Measurements from ENCODE around the gene MTFMT.

The MTFMT gene

DNA sequence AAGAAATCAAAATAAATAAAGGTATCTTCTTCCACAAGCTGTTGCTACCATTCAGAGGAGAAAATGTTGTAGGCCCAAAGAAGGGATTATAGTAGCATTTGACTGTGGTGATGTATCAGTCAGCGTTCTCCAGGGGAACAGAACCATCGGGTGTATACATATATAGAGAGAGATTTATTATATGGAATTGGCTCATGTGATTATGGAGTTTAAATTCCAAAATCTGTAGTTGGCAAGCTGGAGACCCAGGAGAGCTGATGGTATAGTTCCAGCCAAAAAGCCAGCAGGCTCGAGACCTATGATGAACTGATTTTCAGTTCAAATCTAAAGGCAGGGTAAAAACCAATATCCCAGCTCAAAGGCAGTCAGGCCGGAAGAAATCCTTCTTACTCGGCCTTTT, 32.4 kb downstream of the MTFMT start:
- TF ChIP-seq, protein P1, sequence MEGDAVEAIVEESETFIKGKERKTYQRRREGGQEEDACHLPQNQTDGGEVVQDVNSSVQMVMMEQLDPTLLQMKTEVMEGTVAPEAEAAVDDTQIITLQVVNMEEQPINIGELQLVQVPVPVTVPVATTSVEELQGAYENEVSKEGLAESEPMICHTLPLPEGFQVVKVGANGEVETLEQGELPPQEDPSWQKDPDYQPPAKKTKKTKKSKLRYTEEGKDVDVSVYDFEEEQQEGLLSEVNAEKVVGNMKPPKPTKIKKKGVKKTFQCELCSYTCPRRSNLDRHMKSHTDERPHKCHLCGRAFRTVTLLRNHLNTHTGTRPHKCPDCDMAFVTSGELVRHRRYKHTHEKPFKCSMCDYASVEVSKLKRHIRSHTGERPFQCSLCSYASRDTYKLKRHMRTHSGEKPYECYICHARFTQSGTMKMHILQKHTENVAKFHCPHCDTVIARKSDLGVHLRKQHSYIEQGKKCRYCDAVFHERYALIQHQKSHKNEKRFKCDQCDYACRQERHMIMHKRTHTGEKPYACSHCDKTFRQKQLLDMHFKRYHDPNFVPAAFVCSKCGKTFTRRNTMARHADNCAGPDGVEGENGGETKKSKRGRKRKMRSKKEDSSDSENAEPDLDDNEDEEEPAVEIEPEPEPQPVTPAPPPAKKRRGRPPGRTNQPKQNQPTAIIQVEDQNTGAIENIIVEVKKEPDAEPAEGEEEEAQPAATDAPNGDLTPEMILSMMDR (IDR thresholded peaks at IDR 0.05): no peak

DNA sequence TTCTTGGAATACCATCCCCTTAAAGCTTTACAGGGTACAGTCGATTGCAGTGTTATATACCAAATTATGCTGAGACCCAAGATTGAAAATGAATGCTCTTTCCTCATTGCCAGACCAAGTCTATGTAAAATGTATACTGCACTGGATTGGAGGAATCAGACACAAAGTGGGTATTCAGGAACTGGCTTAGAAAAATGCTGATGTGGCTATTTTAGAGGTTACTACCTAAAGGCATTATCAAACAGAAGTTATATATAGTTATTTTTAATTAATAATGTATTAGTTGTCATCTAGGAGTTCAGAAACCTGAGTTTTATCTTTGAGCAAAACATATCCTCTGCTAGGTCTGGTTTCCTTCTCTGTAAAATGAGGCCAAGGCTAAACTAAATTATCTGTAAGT, 36.1 kb downstream of the MTFMT start:
- TF ChIP-seq, protein P1 (IDR thresholded peaks at IDR 0.05): no peak

DNA sequence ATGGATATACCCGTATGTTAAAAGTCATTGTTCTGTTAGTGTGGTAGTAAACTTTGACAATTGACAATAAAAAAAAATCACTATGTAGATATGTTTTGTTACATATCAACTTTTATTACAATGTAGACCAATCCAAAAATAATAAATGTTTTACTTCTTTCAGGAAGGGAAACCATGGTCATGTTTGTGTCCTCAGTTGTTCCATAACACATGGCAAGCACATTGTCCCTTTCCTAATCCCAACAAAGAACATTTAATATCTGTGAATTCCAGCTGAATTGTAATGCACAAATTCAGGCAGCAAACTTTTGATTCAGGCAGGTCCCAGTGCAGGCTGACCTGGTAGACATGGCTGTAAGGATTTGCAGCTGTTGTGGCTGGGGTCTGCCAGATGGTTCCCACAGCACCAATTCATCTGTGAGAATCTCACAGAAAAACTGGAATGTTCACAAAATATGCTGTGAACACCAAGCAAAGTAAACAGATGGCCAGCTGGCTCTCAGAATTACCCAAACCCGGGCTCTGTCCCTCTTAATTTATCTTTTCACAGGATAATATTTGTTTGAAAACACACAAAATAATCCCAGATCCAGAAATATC, 37.8 kb downstream of the MTFMT start:
- TF ChIP-seq, protein P1 (IDR thresholded peaks at IDR 0.05): no peak

DNA sequence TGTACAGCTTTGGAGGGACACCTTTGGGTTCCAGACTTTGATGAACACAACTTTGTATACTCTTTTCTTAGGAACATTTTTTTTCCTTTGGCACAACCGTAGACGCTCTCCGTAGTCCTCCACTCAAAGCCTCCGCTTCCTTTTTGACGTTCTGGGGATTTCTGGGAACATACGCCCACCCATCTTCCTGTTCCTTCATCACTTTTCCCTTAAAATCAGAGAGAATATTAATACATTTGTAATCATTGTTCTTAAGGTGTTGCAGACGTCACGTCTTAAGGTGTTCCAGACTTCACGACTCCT, 39.3 kb downstream of the MTFMT start:
- TF ChIP-seq, protein P1 (IDR thresholded peaks at IDR 0.05): no peak

DNA sequence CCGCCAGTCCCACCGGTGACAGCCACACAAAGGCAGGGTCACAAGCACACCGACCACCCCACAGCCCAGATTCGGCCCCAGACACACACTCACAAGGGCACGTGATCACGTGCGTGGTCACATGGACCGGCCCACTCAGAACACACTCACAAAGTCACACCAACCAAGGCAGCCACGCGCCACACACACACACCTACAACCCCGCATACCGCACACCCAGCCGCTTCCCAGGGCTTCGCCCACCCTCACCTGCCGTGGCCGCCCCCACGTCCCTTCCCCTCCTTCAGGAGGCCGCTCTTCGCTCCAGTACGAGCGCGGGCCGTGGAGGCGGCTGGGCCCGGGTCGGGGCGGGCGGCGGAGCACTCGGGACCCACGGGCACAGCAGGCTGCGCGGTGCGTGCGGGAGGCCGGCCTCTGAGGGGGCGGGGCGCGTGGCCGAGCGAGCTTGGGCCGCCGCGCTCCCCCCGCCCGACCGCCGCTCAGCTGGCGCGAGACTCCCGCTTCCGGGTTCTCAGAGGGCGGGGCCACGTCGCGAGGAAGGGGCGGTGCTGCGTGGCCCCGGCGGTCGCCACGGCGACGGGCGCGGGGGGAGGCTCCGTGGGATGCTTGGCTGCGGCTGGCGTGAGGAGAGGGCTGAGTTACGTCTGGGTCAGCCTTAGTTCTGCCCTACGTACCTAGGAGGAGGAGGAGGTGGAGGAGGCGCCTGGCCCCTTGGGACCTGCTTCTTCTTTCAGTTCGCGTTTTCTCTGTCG, 39.8 kb downstream of the MTFMT start, which contains the start of gene SPG21:
SPG21 (minus strand) TSS at position 499 of the 752 bp plus-strand sequence. CDS start 6,345 bp downstream, outside the sequence.
- TF ChIP-seq, protein P1 (IDR thresholded peaks at IDR 0.05): no peak

DNA sequence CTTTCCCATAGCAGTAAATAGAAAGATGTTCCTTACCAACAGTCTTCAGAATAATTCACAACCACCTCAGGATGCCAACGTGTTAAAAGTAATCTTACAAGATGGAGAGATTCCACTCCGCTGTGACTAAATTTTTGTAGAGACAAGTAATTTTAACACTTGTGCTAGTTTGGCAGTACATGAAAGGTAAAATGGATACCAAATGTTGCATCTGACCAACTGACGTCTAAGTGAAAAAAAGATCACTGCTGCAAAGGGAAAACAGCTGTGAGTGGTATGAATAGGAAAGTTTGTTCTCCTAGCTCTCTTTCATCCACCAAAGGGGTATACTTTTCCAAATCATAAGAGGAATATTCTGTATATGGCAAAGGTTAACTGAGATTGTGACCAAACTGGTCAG, 42.3 kb downstream of the MTFMT start:
- TF ChIP-seq, protein P1 (IDR thresholded peaks at IDR 0.05): no peak

DNA sequence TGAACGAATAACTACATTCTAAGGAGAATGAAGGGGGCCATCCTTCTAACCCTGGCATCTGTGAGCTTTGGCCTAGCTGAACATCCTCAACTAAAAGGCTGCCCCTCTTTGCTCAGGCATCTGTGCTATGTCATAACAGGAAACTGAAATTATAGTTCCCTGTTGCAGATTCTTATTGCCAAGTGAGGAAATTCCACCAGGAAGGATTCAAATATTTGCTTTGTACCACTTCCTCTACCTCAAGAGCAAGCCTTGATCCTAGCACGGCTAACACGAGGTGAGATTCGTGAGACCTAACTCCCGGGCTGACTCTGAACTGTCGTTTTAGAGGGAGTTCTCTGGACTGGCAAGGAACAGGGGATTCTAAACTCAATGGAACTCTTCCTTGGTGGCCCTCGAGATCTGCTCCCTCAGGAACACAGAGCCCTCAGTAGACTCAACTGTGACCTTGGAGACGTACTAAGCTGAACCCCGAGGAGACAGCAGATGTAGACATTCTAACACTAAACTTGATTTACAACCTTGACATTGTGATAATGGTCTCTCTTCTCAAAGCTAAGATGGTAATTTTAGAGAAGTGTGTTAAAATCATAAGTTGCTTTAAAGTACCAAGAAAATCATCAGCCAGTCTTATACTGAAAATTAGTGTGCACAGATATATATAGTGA, 43.9 kb downstream of the MTFMT start:
- TF ChIP-seq, protein P1 (IDR thresholded peaks at IDR 0.05): no peak

Data from LNCAP (cell line).